GM12874 (cell line): ENCODE results near the gene PIAS4.

Experiments
- TF ChIP-seq, protein P1 (sequence below): IDR thresholded peaks from 2 replicates; pipeline ENCODE4 v1.5.1; 2011; ENCODE audit warnings: low read depth, mild to moderate bottlenecking, control low read depth, low read length, moderate library complexity; ENCODE audit not compliant: insufficient read depth

Gene PIAS4

DNA sequence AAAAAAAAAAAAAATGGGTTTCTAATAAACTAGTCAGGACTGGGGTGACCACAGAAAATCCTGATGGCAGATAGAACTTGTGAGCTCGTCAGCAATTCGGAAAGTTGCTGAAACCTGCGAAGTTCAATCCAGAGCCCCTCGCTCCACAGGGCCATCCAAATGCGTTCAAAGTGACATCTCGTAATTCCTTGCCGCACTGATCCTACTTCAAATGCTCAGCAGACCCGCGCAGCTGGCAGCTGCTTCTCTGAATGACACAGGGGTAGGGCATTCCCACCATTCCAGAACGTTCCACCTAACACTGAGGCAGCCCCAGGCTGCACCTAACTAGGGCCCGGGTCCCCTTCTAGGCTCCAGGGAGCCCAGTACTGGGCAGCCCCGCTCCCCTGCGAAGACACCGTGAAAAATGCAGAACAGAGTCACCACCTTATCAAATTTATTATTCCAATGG lies 31.9 kb upstream of the PIAS4 start:
- TF ChIP-seq, protein P1, sequence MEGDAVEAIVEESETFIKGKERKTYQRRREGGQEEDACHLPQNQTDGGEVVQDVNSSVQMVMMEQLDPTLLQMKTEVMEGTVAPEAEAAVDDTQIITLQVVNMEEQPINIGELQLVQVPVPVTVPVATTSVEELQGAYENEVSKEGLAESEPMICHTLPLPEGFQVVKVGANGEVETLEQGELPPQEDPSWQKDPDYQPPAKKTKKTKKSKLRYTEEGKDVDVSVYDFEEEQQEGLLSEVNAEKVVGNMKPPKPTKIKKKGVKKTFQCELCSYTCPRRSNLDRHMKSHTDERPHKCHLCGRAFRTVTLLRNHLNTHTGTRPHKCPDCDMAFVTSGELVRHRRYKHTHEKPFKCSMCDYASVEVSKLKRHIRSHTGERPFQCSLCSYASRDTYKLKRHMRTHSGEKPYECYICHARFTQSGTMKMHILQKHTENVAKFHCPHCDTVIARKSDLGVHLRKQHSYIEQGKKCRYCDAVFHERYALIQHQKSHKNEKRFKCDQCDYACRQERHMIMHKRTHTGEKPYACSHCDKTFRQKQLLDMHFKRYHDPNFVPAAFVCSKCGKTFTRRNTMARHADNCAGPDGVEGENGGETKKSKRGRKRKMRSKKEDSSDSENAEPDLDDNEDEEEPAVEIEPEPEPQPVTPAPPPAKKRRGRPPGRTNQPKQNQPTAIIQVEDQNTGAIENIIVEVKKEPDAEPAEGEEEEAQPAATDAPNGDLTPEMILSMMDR: no peak

DNA sequence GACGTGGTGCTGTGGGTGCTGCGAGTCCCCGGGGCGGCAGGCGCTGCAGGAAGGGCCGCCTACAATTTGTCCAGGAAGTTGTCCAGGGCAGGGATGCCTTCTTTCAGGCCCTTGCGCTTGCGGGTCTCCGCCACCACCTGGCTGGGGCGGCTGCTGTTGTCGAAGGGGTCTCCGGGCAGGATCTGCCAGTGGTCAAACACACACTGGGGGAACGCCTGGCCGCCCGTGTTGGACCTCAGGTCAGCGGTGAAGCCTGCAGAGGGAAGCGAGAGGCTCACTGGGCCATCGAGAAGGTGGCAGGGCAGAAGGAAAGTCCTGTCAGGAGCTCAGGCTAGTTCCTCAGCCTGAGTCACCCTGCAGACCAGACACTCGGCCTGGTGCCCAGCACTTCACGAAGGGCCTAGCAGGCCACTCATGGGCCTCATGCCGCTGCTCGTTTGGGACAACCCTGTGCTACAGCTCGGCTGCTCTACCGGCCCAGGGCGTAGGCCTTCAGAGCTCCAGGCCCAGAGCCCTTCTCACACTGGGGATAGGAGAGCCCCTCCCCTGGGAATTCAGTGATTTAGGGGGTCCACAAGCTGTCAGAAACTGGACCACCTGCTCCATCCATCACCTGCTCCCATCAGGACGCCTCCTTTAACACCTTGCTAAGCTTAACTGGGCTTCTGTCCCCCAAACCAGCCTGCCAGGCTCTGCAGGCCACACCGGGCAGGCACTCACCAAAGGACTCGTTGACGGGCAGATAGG lies 30.9 kb upstream of the PIAS4 start:
- TF ChIP-seq, protein P1: no peak

DNA sequence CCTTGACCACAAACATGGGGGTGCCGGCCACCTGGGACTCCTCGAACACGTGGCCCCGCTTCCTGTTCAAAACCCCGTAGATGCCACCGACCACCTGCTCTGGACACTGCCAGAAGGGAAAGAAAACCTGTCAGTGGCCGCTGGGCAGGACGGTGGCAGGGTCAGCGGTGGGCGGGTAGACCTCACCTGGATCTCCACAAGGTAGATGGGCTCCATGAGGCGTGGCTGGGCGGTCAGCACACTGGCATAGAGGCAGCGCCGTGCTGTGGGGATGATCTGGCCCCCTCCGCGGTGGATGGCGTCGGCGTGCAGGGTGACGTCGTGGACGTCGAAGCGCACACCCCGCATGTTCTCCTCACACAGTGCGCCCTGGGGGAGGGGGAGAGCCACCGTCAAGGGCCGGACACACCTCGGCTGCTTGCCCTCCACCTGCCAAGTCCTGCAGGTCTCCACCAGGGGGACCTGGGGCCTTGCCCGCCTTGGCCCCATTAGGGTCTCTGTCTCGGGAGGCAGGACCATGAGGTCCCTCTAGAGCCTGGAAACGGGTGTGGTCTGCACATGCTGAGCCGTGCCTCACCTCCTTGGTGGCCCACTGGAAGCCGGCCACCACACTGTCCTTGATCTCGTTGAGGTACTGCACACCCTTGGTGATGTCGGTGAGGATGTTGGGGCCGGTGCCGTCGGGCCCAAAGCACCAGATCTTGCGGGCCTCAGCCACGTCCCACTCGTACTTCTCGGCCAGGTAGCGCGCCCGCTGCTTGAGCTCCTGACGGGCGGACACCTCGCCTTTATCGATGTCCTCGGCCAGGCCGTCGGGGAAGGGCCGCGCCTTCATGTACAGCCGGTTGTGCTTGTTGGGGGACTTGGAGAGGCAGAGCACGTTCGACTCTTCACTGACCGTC lies 30.0 kb upstream of the PIAS4 start:
- TF ChIP-seq, protein P1: 0 out of 2 replicates have a peak, but pooled peaks have one; percentile 3

DNA sequence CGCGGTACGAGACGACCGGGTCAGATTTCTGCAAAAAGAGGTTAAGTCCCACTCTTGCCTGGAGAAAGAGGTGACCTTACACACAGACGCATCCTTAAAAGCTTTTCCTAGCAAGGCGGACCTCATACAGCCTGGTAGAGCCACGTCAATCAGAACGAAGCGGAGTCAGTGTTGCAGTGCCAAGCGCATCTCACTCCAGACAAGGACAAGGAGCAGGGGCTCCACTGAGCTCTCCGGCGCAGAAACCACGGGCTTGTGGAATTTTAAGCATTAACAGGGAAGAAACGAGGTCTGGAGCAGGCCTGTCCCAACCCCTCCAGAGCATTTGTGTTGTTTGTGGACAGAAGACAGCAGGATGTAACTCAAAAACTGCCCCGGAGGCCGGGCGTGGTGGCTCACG lies 29.4 kb upstream of the PIAS4 start:
- TF ChIP-seq, protein P1: no peak

DNA sequence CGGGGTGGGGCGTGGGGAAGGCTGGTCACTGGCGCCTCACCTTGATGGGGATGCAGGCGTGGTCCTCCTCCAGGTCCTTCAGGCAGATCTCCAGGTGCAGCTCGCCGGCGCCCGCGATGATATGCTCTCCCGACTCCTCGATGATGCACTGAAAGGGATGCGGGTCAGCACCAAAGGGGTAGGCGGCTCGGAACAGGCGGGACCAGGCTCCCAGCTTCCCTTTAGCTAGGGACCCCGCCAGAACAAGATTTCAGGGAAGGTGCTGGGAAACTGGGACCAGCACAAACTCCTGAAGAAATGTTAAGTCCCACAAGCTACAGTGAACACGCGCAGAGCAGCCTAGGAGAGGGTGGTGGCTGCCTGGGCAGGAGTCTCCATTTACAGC lies 28.3 kb upstream of the PIAS4 start:
- TF ChIP-seq, protein P1: no peak

DNA sequence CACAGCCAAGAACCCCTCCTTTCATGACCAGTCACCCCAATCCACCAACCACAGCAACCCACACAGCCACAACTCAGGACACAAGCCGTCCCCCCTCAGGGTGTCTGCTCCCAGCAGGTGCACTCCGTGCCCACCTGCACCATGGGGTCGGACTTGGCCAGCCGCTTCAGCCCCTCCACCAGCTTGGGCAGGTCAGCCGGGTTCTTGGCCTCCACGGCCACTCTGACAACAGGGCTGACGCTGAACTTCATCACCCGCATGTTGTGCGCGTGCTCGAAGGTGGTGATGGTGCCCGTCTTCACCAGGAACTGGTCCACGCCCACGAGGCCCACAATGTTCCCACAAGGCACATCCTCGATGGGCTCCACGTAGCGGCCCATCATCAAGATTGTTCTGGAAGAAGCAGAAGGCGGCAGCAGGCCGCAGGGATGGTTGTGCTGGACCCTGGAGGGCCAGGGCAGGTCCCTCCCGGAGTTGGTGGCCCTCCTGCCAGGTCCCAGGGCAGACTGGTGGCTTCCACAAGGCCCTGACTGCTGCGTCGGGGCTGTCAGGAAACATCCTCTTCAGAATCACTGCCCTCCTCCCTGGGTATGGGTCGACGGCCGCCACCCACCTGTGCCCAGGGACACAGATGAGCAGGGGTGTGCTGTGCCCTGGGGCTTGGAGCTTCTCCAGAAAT lies 27.7 kb upstream of the PIAS4 start:
- TF ChIP-seq, protein P1: no peak
